BJ (cell line): ENCODE results near the gene AMPD2. TPM values are rescaled to one million over a fixed set of nuclear protein-coding genes. Genes with fewer than 3 reads are reported as not detected.

Source experiments
- CTCF ChIA-PET: fragments of 350-600 bp; formaldehyde crosslinking; extraction: SDS; loops from one replicate; lab custom pipeline; 2021; ENCODE audit warnings: antibody characterized with exemption, inconsistent platforms; lab: Yijun Ruan, JAX
- POLR2A ChIA-PET: fragments of 300-600 bp; sonication (Branson Sonifier 250); formaldehyde crosslinking; extraction: SDS; loops from one replicate; lab custom pipeline; 2021; ENCODE audit warnings: antibody characterized with exemption; lab: Charles Lee
- DNase-seq: peaks from one replicate; pipeline ENCODE4 v3.0.0-alpha.2; 2011; ENCODE audit warnings: low read depth
- H3K27me3 ChIP-seq: 2 replicates; pipeline ENCODE4 v1.6.0; 2011; ENCODE audit warnings: low read length; ENCODE audit not compliant: control insufficient read depth, insufficient read depth
- H3K36me3 ChIP-seq: 2 replicates; pipeline ENCODE4 v1.5.1; 2011; ENCODE audit warnings: low read length; ENCODE audit not compliant: control insufficient read depth, insufficient read depth
- H3K4me3 ChIP-seq: 2 replicates; pipeline ENCODE4 v1.5.1; 2011; ENCODE audit warnings: low read depth, mild to moderate bottlenecking, control low read depth, low read length
- polyA plus RNA-seq: library from polyadenylated mRNA; depleted of rRNA; stranded (reverse); fragments of >200 nt; gene quantifications from 2 replicates; pipeline ENCODE4 v1.2.3, GENCODE V29; 2011
- TF ChIP-seq, protein P1 (sequence below): IDR thresholded peaks from 2 replicates; pipeline ENCODE4 v1.5.1; 2011; ENCODE audit warnings: low read depth, mild to moderate bottlenecking, control low read depth, inconsistent platforms, low read length, moderate library complexity; ENCODE audit not compliant: insufficient read depth

AMPD2 gene
- polyA plus RNA-seq, 1 experiment, result 86.9 TPM

- H3K4me3 ChIP-seq, result no peak overlapping the region
- no peaks in the 10 kb centered on the region for H3K36me3 ChIP-seq
- TF ChIP-seq, protein P1, sequence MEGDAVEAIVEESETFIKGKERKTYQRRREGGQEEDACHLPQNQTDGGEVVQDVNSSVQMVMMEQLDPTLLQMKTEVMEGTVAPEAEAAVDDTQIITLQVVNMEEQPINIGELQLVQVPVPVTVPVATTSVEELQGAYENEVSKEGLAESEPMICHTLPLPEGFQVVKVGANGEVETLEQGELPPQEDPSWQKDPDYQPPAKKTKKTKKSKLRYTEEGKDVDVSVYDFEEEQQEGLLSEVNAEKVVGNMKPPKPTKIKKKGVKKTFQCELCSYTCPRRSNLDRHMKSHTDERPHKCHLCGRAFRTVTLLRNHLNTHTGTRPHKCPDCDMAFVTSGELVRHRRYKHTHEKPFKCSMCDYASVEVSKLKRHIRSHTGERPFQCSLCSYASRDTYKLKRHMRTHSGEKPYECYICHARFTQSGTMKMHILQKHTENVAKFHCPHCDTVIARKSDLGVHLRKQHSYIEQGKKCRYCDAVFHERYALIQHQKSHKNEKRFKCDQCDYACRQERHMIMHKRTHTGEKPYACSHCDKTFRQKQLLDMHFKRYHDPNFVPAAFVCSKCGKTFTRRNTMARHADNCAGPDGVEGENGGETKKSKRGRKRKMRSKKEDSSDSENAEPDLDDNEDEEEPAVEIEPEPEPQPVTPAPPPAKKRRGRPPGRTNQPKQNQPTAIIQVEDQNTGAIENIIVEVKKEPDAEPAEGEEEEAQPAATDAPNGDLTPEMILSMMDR, result no peak
- ChIA-PET CTCF (interaction anchor here (0.6 to 11.8 kb wide), 44 partner anchors 14 to 396 kb away, joined by 3 to 288 read pairs (median 6); partner anchors contain the start of genes AHCYL1, AMPD2, CYB561D1 and EPS8L3), POLR2A (interaction anchor here (0.5 to 1.4 kb wide), 2 partner anchors 84 to 91 kb away, joined by 5 to 6 read pairs; partner anchors contain the start of gene GNAI3)
- H3K27me3 ChIP-seq, result no peaks in the 10 kb centered on the region
- no peak for DNase-seq
These were observed 20.2 kb downstream of the AMPD2 start for GRCh38 chr1:109639841-109640184.

DNA sequence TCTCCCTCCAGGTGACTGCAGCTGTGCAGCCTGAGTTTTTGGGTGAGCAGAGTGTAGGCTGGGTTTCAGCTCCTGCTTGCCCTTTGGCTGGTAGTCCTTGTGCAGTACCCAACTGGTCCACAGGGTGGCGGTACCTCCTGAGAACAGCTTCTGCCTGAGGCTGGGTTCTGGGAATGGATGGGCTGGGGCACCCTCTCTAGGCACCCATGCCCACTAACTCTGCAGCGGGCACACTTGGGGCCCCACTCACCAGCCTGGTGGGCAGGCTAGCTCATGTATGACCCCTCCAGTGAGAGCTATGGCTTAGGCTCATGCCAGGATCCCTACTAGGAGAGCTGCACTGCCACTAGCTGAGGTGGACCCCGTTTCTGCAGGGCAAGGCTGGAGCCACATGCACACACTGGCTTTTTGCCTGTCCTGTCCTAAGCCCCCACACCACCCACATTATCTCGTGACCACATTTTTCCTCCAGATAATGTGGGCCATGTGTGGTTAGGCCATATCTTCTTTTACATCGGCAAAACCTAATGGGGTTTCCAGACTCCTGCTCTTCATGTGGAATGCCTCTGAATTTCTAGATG is 20.7 kb downstream of the AMPD2 start:
- no peak overlapping the region for H3K4me3 ChIP-seq
- TF ChIP-seq, protein P1, result peak; percentile 95
- DNase-seq, result no peak
- CTCF ChIA-PET, result interaction anchor here (0.6 to 11.8 kb wide), 48 partner anchors 13 to 395 kb away, joined by 3 to 288 read pairs (median 4); partner anchors contain the start of genes AHCYL1, AMPD2, CYB561D1 and EPS8L3
- H3K36me3 ChIP-seq, result no peaks in the 10 kb centered on the region
- POLR2A ChIA-PET, result interaction anchor here (0.5 to 1.4 kb wide), 3 partner anchors 83 to 129 kb away, joined by 4 to 6 read pairs (median 5); partner anchors contain the start of gene GNAI3
- no peaks in the 10 kb centered on the region for H3K27me3 ChIP-seq

DNA sequence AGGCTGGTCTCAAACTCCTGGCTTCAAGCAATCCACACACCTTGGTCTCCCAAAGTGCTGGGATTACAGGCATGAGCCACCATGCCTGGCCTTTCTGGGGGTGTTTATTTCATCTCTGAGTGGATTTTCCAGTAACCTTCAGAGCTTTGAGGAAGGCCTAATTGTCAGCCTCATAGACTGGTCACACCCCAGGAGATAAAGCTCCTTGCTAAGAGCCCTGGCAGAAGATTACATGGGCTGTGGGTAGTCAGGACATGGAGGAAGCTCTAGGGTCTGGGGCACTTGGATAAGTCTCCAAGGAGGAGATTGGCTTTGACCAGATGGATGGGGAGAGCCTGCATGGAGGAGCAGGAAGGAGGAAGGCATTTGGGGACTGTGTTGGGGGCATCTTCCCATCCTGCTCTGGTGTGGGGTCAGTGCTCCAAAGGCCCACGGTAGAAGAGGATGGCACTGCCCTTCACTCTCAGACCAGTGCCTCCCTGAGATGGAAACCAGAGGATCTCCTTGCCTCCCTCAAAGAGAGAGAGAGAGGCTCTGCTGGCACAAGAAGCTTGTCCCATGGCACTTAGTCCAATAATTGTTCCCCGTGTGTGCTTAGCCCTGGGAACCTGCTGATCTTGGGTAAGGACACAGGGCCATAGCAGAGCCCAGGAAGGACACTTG is 21.6 kb downstream of the AMPD2 start:
- Histone ChIP-seq H3K4me3 (no peak overlapping the region), H3K27me3 (no peaks in the 10 kb centered on the region), H3K36me3 (no peaks in the 10 kb centered on the region)
- CTCF ChIA-PET, result interaction anchor here (0.8 to 11.8 kb wide), 24 partner anchors 12 to 370 kb away, joined by 3 to 288 read pairs (median 7); partner anchors contain the start of genes AHCYL1, AMPD2, EPS8L3 and GNAI3
- DNase-seq, result no peak
- POLR2A ChIA-PET, result interaction anchor here (0.6 kb wide), 1 partner anchor 128 kb away, joined by 4 read pairs; no protein-coding TSS in a partner anchor
- TF ChIP-seq, protein P1, result no peak

GRCh38 chr1:109641861-109642260 is 22.2 kb downstream of the AMPD2 start:
- CTCF ChIA-PET, result interaction anchor here (0.7 to 11.8 kb wide), 11 partner anchors 12 to 343 kb away, joined by 4 to 288 read pairs (median 40); partner anchors contain the start of genes AHCYL1, AMPD2, EPS8L3 and GNAI3
- POLR2A ChIA-PET, result no interaction called here
- no peaks in the 10 kb centered on the region for H3K27me3 ChIP-seq
- no peaks in the 10 kb centered on the region for H3K36me3 ChIP-seq
- no peak for DNase-seq
- H3K4me3 ChIP-seq, result no peak overlapping the region
- TF ChIP-seq, protein P1, result no peak

- no peaks in the 10 kb centered on the region for H3K27me3 ChIP-seq
- ChIA-PET CTCF (interaction anchor here (0.7 to 11.8 kb wide), 10 partner anchors 11 to 341 kb away, joined by 3 to 288 read pairs (median 4); partner anchors contain the start of genes AHCYL1, AMPD2, GNAI3 and GNAT2), POLR2A (no interaction called here)
- no peak overlapping the region for H3K4me3 ChIP-seq
- TF ChIP-seq, protein P1, result no peak
- no peaks in the 10 kb centered on the region for H3K36me3 ChIP-seq
- no peak for DNase-seq
These were observed 23.0 kb downstream of the AMPD2 start for GRCh38 chr1:109642626-109643025.
